ENCODE measurements around the gene MSRB1. TPM values are rescaled to one million over a fixed set of nuclear protein-coding genes. Genes with fewer than 3 reads are reported as not detected.

The MSRB1 gene
- total and polyA plus RNA-seq, 2 donors (not counting 3 experiments of a cell fraction or from before 2014, with no cell fraction given): 25.0 to 42.1 TPM

GRCh38 chr16:1914084-1914608, 28.9 kb downstream of the MSRB1 start:
- no peak for DNase-seq (ENCODE audit: low read depth, low spot score)
- ChIA-PET POLR2A (no interaction called here), CTCF (interaction anchor here (0.7 to 1.9 kb wide), 4 partner anchors 10 to 38 kb away, joined by 3 to 7 read pairs (median 3); no protein-coding TSS in a partner anchor)
- Histone ChIP-seq H4K20me1 (replicated peaks; ENCODE audit: control insufficient read depth, extremely low read depth, insufficient read depth, low read length) (no peaks in the 10 kb centered on the region), H2AFZ (ENCODE audit: low read depth, low read length) (no peak overlapping the region), H3K9me3 (replicated peaks; ENCODE audit: control insufficient read depth, insufficient read depth, low read length) (no peaks in the 10 kb centered on the region), H3K9me1 (replicated peaks; ENCODE audit: control insufficient read depth, extremely low read depth, insufficient read depth, low read length) (no peaks in the 10 kb centered on the region), H3K4me1 (ENCODE audit: control insufficient read depth, extremely low read depth, insufficient read depth, low read length) (no peaks in the 10 kb centered on the region), H3K4me2 (ENCODE audit: insufficient read depth, low read length) (no peak overlapping the region), H3K79me2 (ENCODE audit: control insufficient read depth, insufficient read depth, low read length) (no peaks in the 10 kb centered on the region), H3K27me3 (ENCODE audit: control insufficient read depth in 2 of 2, insufficient read depth in 2 of 2, low read length in 2 of 2) (peaks cover 19 to 20% of the 10 kb centered on the region in 2 experiments), H3K9ac (replicated peaks; ENCODE audit: extremely low read depth, insufficient read depth, low read length) (no peak overlapping the region), H3K27ac (ENCODE audit: insufficient read depth, low read depth, low read length) (no peak overlapping the region), H3K36me3 (ENCODE audit: control insufficient read depth in 2 of 2, extremely low read depth in 1 of 2, insufficient read depth in 2 of 2, low read length in 2 of 2) (no peaks in the 10 kb centered on the region), H3K4me3 (replicated peaks in 1 of 3; ENCODE audit: insufficient read depth in 1 of 3, low read depth in 1 of 3, low read length in 3 of 3) (no peak overlapping the region)
- intact Hi-C loops (cut with micrococcal nuclease): no loop called here
- TF ChIP-seq CTCF (IDR thresholded peaks at IDR 0.05; ENCODE audit: extremely low read depth in 1 of 2, insufficient read depth in 1 of 2, low read depth in 1 of 2, low read length in 2 of 2) (no peak), EZH2 (IDR thresholded peaks at IDR 0.05; ENCODE audit: borderline replicate concordance, low read depth, low read length, severe bottlenecking) (no peak), MAX (IDR thresholded peaks at IDR 0.05; ENCODE audit: insufficient read depth, insufficient read length) (no peak)
- no TSS peak for BruUV-seq (replicated peaks)
- no peak for FAIRE-seq
- dilution Hi-C loops (cut with MboI; ENCODE audit: extremely low pct_ligation_motif_present, low sequenced_read_pairs): no loop called here

All from endothelial cell of umbilical vein (primary cell).